Endothelial cell of umbilical vein (primary cell): ENCODE results near the gene CEP170. TPM values are rescaled to one million over a fixed set of nuclear protein-coding genes. Genes with fewer than 3 reads are reported as not detected.

Source experiments
- BruUV-seq: library from RNA; stranded (reverse); fragments of 400-500 nt; replicated peaks from 2 replicates; lab custom pipeline; 2021; lab: Mats Ljungman, UMichigan
- CTCF ChIA-PET: fragments of 300-600, 350-600 bp; sonication (Branson Sonifier 250); formaldehyde crosslinking; loops from one replicate; lab custom pipeline; 2021; ENCODE audit warnings: antibody characterized with exemption, inconsistent platforms; lab: Charles Lee
- POLR2A ChIA-PET: fragments of 300-600, 350-600 bp; sonication (Branson Sonifier 250); formaldehyde crosslinking; loops from one replicate; lab custom pipeline; 2021; ENCODE audit warnings: antibody characterized with exemption, inconsistent platforms; lab: Charles Lee
- DNase-seq: peaks from one replicate; pipeline ENCODE4 v3.0.0-alpha.2; 2011; ENCODE audit warnings: low read depth, low spot score
- FAIRE-seq: peaks from 2 replicates; lab custom pipeline; 2011; peaks lifted over from hg19 to GRCh38; lab: Jason Lieb, UNC
- H2AFZ ChIP-seq: 2 replicates; pipeline ENCODE4 v1.6.0; 2012; ENCODE audit warnings: low read depth, low read length, control low read depth, inconsistent platforms
- H3K27ac ChIP-seq: 2 replicates; pipeline ENCODE4 v1.5.1; 2011; ENCODE audit warnings: low read depth, mild to moderate bottlenecking, control low read depth, low read length, moderate library complexity; ENCODE audit not compliant: insufficient read depth
- H3K27me3 ChIP-seq, 2 experiments: 2 replicates each; pipeline versions ENCODE4 v1.6.0 to v1.6.1; 2011; ENCODE audit warnings: low read length in 2 of 2, mixed read lengths in 1 of 2; ENCODE audit not compliant: control insufficient read depth in 2 of 2, insufficient read depth in 2 of 2
- H3K36me3 ChIP-seq, 2 experiments: 2 replicates in 1 of 2; 3 replicates in 1 of 2; pipeline ENCODE4 v1.5.1; 2011; ENCODE audit warnings: low read length in 2 of 2, mild to moderate bottlenecking in 1 of 2, moderate library complexity in 1 of 2; ENCODE audit not compliant: control insufficient read depth in 2 of 2, insufficient read depth in 2 of 2; ENCODE audit errors: extremely low read depth in 1 of 2
- H3K4me1 ChIP-seq: 3 replicates; pipeline ENCODE4 v1.5.1; 2011; ENCODE audit warnings: mild to moderate bottlenecking, low read length; ENCODE audit not compliant: control insufficient read depth, insufficient read depth; ENCODE audit errors: extremely low read depth
- H3K4me2 ChIP-seq: 2 replicates; pipeline ENCODE4 v1.6.1; 2011; ENCODE audit warnings: low read length, control low read depth, mixed read lengths; ENCODE audit not compliant: insufficient read depth
- H3K4me3 ChIP-seq, 3 experiments: fragments of 200-600 bp in 1 of 3; sonication (generic), shearing (Covaris generic) in 1 of 3; replicated peaks in 1 of 3; 2 replicates each; pipeline ENCODE4 v1.5.1; 2011 to 2016; ENCODE audit warnings: control low read depth in 3 of 3, low read length in 3 of 3, mild to moderate bottlenecking in 2 of 3, inconsistent platforms in 1 of 3, low read depth in 1 of 3, moderate library complexity in 1 of 3; ENCODE audit not compliant: insufficient read depth in 1 of 3
- H3K79me2 ChIP-seq: 2 replicates; pipeline ENCODE4 v1.6.0; 2012; ENCODE audit warnings: low read length, inconsistent platforms; ENCODE audit not compliant: control insufficient read depth, insufficient read depth
- H3K9ac ChIP-seq: replicated peaks from 2 replicates; pipeline ENCODE3; 2011; ENCODE audit warnings: low read length, control low read depth; ENCODE audit not compliant: insufficient read depth; ENCODE audit errors: extremely low read depth
- H3K9me1 ChIP-seq: replicated peaks from 3 replicates; pipeline ENCODE4 v1.6.0; 2011; ENCODE audit warnings: mild to moderate bottlenecking, low read length; ENCODE audit not compliant: control insufficient read depth, insufficient read depth; ENCODE audit errors: extremely low read depth
- H3K9me3 ChIP-seq: replicated peaks from 2 replicates; pipeline ENCODE4 v1.5.1; 2012; ENCODE audit warnings: low read length, inconsistent platforms; ENCODE audit not compliant: control insufficient read depth, insufficient read depth
- H4K20me1 ChIP-seq: replicated peaks from 2 replicates; pipeline ENCODE3; 2011; ENCODE audit warnings: mild to moderate bottlenecking, low read length; ENCODE audit not compliant: control insufficient read depth, insufficient read depth; ENCODE audit errors: extremely low read depth
- CTCF ChIP-seq, 2 donors: IDR thresholded peaks; 1 replicate in 1 of 2; 2 replicates in 1 of 2; pipeline ENCODE4 v1.5.1; 2011; ENCODE audit warnings: low read length in 2 of 2, mild to moderate bottlenecking in 2 of 2, moderate library complexity in 2 of 2, control low read depth in 1 of 2, inconsistent platforms in 1 of 2, low read depth in 1 of 2; ENCODE audit not compliant: insufficient read depth in 1 of 2; ENCODE audit errors: extremely low read depth in 1 of 2
- EZH2 ChIP-seq: IDR thresholded peaks from 2 replicates; pipeline ENCODE4 v1.6.1; 2012; ENCODE audit warnings: borderline replicate concordance, low read depth, mild to moderate bottlenecking, moderate library complexity, low read length, inconsistent platforms; ENCODE audit not compliant: severe bottlenecking
- FOS ChIP-seq: IDR thresholded peaks from 2 replicates; pipeline ENCODE4 v1.6.1; 2011; ENCODE audit warnings: mild to moderate bottlenecking, low read length, moderate library complexity, borderline replicate concordance; ENCODE audit not compliant: insufficient read depth
- GATA2 ChIP-seq: IDR thresholded peaks from 2 replicates; pipeline ENCODE4 v1.7.0; 2011; ENCODE audit warnings: low read depth, mild to moderate bottlenecking, moderate library complexity, mixed read lengths, low read length; ENCODE audit not compliant: insufficient read length, insufficient read depth
- JUN ChIP-seq: IDR thresholded peaks from 2 replicates; pipeline ENCODE4 v1.6.1; 2011; ENCODE audit warnings: borderline replicate concordance, low read depth; ENCODE audit not compliant: insufficient read length, insufficient read depth
- MAX ChIP-seq: IDR thresholded peaks from 2 replicates; pipeline ENCODE4 v1.6.1; 2011; ENCODE audit not compliant: insufficient read depth, insufficient read length
- MYC ChIP-seq: IDR thresholded peaks from one replicate; pipeline ENCODE4 v1.6.1; 2011; ENCODE audit warnings: mild to moderate bottlenecking, low read depth, low read length
- POLR2A ChIP-seq: IDR thresholded peaks from 2 replicates; pipeline ENCODE4 v1.6.1; 2012; ENCODE audit warnings: low read depth, mild to moderate bottlenecking, control low read depth, low read length
- POLR2AphosphoS5 ChIP-seq: IDR thresholded peaks from 2 replicates; pipeline ENCODE4 v1.6.1; 2012; ENCODE audit warnings: low read depth, mild to moderate bottlenecking, control low read depth, low read length, moderate library complexity; ENCODE audit not compliant: insufficient read depth
- dilution Hi-C: fragments of 300-500 bp; cut with MboI; formaldehyde crosslinking; loops from one replicate; pipeline ENCODE4 v1.15.0; 2019; ENCODE audit warnings: low sequenced_read_pairs; ENCODE audit not compliant: extremely low pct_ligation_motif_present
- intact Hi-C: fragments of 100-400 bp; cut with micrococcal nuclease; formaldehyde crosslinking; loops from one replicate; pipeline ENCODE4 v1.10.0; 2022
- polyA plus RNA-seq, 4 experiments: library from polyadenylated mRNA; depleted of rRNA in 3 of 4; stranded (reverse) in 3 of 4; unstranded in 1 of 4; fragments of >200 nt; gene quantifications; 2 replicates each; pipeline versions ENCODE4 v1.2.1 to v1.2.3, GENCODE V29; 2011 to 2012; ENCODE audit warnings: missing spikeins in 1 of 4
- total RNA-seq: library from RNA; stranded (reverse); gene quantifications from 2 replicates; pipeline ENCODE4 v1.2.3, GENCODE V29; 2021

CEP170 gene
- total and polyA plus RNA-seq, 2 donors (not counting 3 experiments of a cell fraction or from before 2014, with no cell fraction given): 49.6 to 225 TPM

GRCh38 chr1:243288062-243288461, 33.0 kb upstream of the CEP170 start:
- peaks cover 50% of the 10 kb centered on the region for H3K4me1 ChIP-seq
- peak overlapping the region; percentile 98 for H3K27ac ChIP-seq
- no peaks in the 10 kb centered on the region for H3K27me3 ChIP-seq
- TSS peak; percentile 92 for BruUV-seq
- H3K36me3 ChIP-seq: peaks cover 0 to 2% of the 10 kb centered on the region in 2 experiments
- peak overlapping the region in 1 of 3 experiments; percentile 0 for H3K4me3 ChIP-seq
- no peaks in the 10 kb centered on the region for H3K9me1 ChIP-seq
- FAIRE-seq (no peak), DNase-seq (peak; percentile 14)
- no peaks in the 10 kb centered on the region for H4K20me1 ChIP-seq
- intact Hi-C loops (loop anchor here (5.0 kb wide), 1 partner anchor 874 kb away; no protein-coding TSS in a partner anchor), dilution Hi-C loops (no loop called here)
- no peak overlapping the region for H2AFZ ChIP-seq
- ChIA-PET POLR2A (interaction anchor here (1.0 to 1.3 kb wide), 2 partner anchors 23 to 32 kb away, joined by 3 to 19 read pairs; partner anchors contain the start of genes CEP170 and SDCCAG8), CTCF (interaction anchor here (0.9 to 2.5 kb wide), 3 partner anchors 23 to 49 kb away, joined by 4 to 18 read pairs (median 8); partner anchors contain the start of genes CEP170 and SDCCAG8)
- no peak for TF ChIP-seq MAX
- peak; percentile 14 for TF ChIP-seq GATA2
- peak; percentile 12 for TF ChIP-seq POLR2AphosphoS5
- TF ChIP-seq POLR2A: peak; percentile 59
- H3K9me3 ChIP-seq: no peaks in the 10 kb centered on the region
- H3K79me2 ChIP-seq: peaks cover 30% of the 10 kb centered on the region
- H3K9ac ChIP-seq: peak overlapping the region; percentile 79
- peak overlapping the region; percentile 76 for H3K4me2 ChIP-seq

- Histone ChIP-seq H3K27me3 (no peaks in the 10 kb centered on the region), H3K36me3 (peaks cover 0 to 2% of the 10 kb centered on the region in 2 experiments), H3K9me1 (no peaks in the 10 kb centered on the region), H3K27ac (peak overlapping the region; percentile 98), H3K79me2 (peaks cover 29% of the 10 kb centered on the region), H3K4me2 (peak overlapping the region; percentile 76), H2AFZ (no peak overlapping the region), H4K20me1 (no peaks in the 10 kb centered on the region), H3K4me1 (peaks cover 46% of the 10 kb centered on the region), H3K9me3 (no peaks in the 10 kb centered on the region), H3K4me3 (peak overlapping the region in 1 of 3 experiments; percentile 0), H3K9ac (peak overlapping the region; percentile 79)
- dilution Hi-C loops: no loop called here
- DNase-seq: peak; percentile 95
- TF ChIP-seq GATA2: peak; percentile 37
- no peak for TF ChIP-seq POLR2A
- no peak for TF ChIP-seq CTCF (IDR thresholded peaks at IDR 0.05; ENCODE audit: extremely low read depth in 1 of 2, insufficient read depth in 1 of 2, low read depth in 1 of 2, low read length in 2 of 2)
- peak; percentile 99 for TF ChIP-seq JUN
- peak; percentile 99 for TF ChIP-seq FOS
- TF ChIP-seq EZH2: no peak
- peak; percentile 91 for TF ChIP-seq POLR2AphosphoS5
- TF ChIP-seq MAX: peak; percentile 81
- peak; percentile 93 for TF ChIP-seq MYC
- peak; percentile 85 for FAIRE-seq
- ChIA-PET CTCF (interaction anchor here (0.7 to 2.5 kb wide), 4 partner anchors 15 to 48 kb away, joined by 3 to 18 read pairs (median 6); partner anchors contain the start of genes CEP170 and SDCCAG8), POLR2A (interaction anchor here (1.0 to 1.3 kb wide), 2 partner anchors 23 to 32 kb away, joined by 3 to 19 read pairs; partner anchors contain the start of genes CEP170 and SDCCAG8)
- no TSS peak for BruUV-seq
- intact Hi-C loops: loop anchor here (1.0 to 5.0 kb wide), 4 partner anchors 19 to 875 kb away; partner anchors contain the start of gene CEP170
Observed at GRCh38 chr1:243287652-243288051, 32.6 kb upstream of the CEP170 start.
